Activated CD4-positive, alpha-beta T cell treated with anti-CD3 and anti-CD28 coated beads for 36 hours (primary cell): ENCODE measurements around the gene MISP. TPM values are rescaled to one million over a fixed set of nuclear protein-coding genes. Genes with fewer than 3 reads are reported as not detected.

Experiments
- ATAC-seq: fragments of 200-7000 bp; cut with Tn5 transposase; one replicate; pipeline ENCODE4 v1.10.0; 2021; ENCODE audit warnings: mild to moderate bottlenecking, moderate library complexity
- CTCF ChIA-PET: fragments of 350-600 bp; sonication (Branson Sonifier 250); formaldehyde crosslinking; loops from one replicate; lab custom pipeline; 2021; ENCODE audit warnings: antibody characterized with exemption; lab: Charles Lee
- POLR2A ChIA-PET: fragments of 350-600 bp; sonication (Branson Sonifier 250); formaldehyde crosslinking; loops from one replicate; lab custom pipeline; 2021; ENCODE audit warnings: antibody characterized with exemption, inconsistent platforms; lab: Charles Lee
- DNase-seq: peaks from one replicate; pipeline ENCODE4 v3.0.0-alpha.2; 2020
- H3K27ac Mint-ChIP-seq: one replicate; pipeline ENCODE4 v1.8.0; 2021; ENCODE audit warnings: mixed read lengths
- H3K27me3 Mint-ChIP-seq: one replicate; pipeline ENCODE4 v1.8.0; 2021; ENCODE audit warnings: mixed read lengths
- H3K36me3 Mint-ChIP-seq: one replicate; pipeline ENCODE4 v1.8.0; 2021; ENCODE audit warnings: low read depth, mixed read lengths
- H3K4me1 Mint-ChIP-seq: one replicate; pipeline ENCODE4 v1.8.0; 2021; ENCODE audit warnings: mixed read lengths
- H3K4me3 Mint-ChIP-seq: one replicate; pipeline ENCODE4 v1.8.0; 2021; ENCODE audit warnings: mild to moderate bottlenecking, moderate library complexity, mixed read lengths
- H3K9me3 Mint-ChIP-seq: one replicate; pipeline ENCODE4 v1.8.0; 2021; ENCODE audit warnings: low read depth, mixed read lengths
- intact Hi-C, 2 experiments: fragments of 100-400 bp; cut with DNase I in 1 of 2; cut with micrococcal nuclease in 1 of 2; formaldehyde crosslinking; loops; one replicate each; pipeline versions ENCODE4 v1.14.2 to v1.15.1; 2022 to 2024; cut with DNase I, micrococcal nuclease
- total RNA-seq, 2 experiments: library from RNA; stranded (reverse); gene quantifications; one replicate each; pipeline ENCODE4 v1.2.3, GENCODE V29; 2021

MISP gene
- total RNA-seq, 2 experiments from 2014 or later: 0.07 TPM; not detected in 1

DNA sequence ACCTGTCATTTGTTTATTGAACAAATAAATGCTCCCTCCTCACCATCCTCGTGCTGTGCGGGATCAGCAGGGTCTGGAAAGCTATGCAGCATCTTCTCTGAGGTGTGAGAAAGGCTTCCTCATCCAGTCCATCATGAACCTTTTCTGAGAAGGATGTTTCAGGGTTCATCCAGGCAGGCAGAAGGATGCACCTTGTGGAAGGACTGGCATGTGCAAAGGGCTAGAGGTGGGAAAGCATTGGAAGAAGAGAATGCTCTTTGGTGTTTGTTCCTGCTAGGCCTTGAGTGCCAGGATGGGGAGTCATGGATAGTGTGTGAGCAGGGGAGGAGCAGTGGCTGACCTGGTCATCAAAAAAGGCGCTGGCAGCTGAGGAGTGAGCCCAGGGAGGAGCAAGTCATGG, 35.6 kb upstream of the MISP start:
- Mint-ChIP-seq H3K9me3 (peaks cover 6% of the 10 kb centered on the region), H3K27ac (no peak overlapping the region), H3K4me3 (no peak overlapping the region), H3K36me3 (no peaks in the 10 kb centered on the region), H3K4me1 (no peaks in the 10 kb centered on the region), H3K27me3 (peaks cover 14% of the 10 kb centered on the region)
- no peak for ATAC-seq
- ChIA-PET POLR2A (no interaction called here), CTCF (no interaction called here)
- no peak for DNase-seq
- intact Hi-C loops: no loop called here

DNA sequence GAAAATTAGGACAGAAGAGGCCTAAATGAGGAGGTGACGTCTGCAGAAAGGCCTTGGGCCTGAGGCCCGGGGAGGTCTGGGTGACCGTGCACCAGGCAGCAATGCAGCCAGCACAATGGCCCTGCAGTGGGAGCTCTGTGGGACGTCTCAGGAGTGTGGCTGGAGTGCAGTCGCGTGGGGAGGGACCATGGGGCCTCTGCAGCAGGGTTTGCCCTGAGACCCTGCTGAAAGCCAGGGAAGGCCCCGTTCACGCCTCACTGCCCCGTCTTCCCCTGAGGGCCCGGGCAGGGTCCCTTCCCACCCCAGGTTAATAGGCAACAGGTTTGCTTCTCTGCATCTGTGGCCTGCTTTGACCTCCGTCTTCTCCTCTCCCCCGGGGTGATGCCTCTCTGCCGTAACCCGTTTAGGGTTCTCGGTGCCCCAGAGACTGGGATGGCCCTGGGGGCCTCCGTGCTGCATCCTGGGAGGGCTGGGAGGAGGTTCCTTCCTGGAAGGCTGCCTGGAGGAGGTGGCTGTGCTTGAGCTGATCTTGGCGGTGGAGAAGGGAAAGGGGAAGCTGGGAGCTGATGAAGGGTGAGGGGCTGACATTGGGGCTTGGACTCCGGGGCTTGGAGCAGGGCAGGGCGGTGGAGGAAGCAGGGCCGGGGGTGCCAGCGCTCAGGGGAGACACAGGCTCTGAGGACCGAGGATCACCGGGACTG, 32.5 kb upstream of the MISP start:
- Mint-ChIP-seq H3K36me3 (no peaks in the 10 kb centered on the region), H3K27me3 (peaks cover 15% of the 10 kb centered on the region), H3K4me1 (no peaks in the 10 kb centered on the region), H3K27ac (no peak overlapping the region), H3K9me3 (peaks cover 6% of the 10 kb centered on the region), H3K4me3 (no peak overlapping the region)
- ATAC-seq: no peak
- ChIA-PET CTCF (no interaction called here), POLR2A (no interaction called here)
- intact Hi-C loops: no loop called here
- DNase-seq: no peak

DNA sequence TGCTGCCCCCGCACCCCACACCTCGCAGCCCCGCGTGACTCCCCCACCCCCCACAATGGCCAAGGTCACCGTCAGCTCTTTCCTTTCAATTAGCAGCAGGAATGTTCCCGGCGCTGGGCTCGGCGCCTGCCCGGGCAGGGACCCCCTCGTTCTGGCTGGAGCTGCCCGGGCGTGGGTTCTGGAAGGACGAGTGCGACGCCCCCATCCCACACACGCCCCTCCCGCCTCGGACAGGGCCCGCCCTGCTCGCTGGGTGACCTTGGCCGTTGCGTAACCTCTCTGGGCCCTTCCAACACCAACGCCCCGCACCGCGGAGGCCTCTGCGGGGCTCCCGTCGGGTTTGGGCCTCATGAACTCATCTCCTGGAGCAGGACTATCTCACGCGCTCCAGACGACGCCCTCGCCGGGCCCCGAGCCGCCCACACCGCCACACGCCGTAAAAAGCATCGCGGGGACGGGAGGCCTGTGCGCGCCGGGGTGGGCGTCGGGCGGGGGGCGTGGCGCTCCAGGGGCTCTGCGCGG, 31.9 kb upstream of the MISP start:
- DNase-seq (no peak), ATAC-seq (no peak)
- Mint-ChIP-seq H3K27me3 (peaks cover 15% of the 10 kb centered on the region), H3K4me3 (no peak overlapping the region), H3K27ac (no peak overlapping the region), H3K9me3 (peaks cover 6% of the 10 kb centered on the region), H3K36me3 (no peaks in the 10 kb centered on the region), H3K4me1 (no peaks in the 10 kb centered on the region)
- intact Hi-C loops: no loop called here
- ChIA-PET CTCF (interaction anchor here (0.5 kb wide), 1 partner anchor 22 kb away, joined by 3 read pairs; no protein-coding TSS in a partner anchor), POLR2A (no interaction called here)

DNA sequence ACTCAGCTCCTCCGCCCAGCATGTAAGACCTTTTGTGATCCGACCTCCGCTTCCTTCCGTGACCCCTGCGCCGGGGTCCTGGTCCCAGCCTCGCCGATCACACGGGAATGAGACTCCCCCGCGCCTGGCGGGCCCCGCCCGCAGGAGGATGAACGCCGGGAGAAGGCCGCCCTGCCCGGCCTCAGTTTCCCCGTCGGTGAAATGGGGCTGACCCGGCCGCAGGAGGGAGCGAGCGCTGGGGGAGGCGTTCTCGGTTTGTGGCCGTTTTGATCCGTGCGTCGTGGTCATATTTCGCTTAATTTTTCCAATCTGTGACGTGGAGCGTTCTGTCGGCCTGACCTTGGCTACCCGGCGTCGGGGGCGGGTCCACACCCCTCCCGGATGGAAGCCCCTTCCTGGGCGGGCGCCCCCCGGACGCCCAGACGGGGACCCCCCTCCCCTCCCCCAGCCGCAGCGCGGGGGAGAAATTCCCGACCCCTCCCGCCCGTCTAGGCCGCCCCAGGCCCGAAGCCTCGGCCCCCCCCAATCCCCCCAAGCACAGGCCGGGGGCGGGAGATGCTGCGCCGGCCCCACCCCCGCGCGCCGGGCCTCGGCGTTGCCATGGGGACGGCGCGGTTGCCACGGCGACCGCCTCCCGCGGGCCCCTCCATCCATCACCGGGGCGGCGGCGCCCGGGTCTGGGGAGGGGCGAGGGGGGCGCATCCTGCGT, 31.1 kb upstream of the MISP start:
- no peak for DNase-seq
- no peak overlapping the region for H3K27ac Mint-ChIP-seq
- ATAC-seq: no peak
- no peak overlapping the region for H3K4me3 Mint-ChIP-seq
- CTCF ChIA-PET: interaction anchor here (0.5 kb wide), 1 partner anchor 21 kb away, joined by 3 read pairs; no protein-coding TSS in a partner anchor
- H3K36me3 Mint-ChIP-seq: no peaks in the 10 kb centered on the region
- POLR2A ChIA-PET: no interaction called here
- no peaks in the 10 kb centered on the region for H3K4me1 Mint-ChIP-seq
- intact Hi-C loops: no loop called here
- H3K27me3 Mint-ChIP-seq: peaks cover 15% of the 10 kb centered on the region
- H3K9me3 Mint-ChIP-seq: peaks cover 6% of the 10 kb centered on the region

DNA sequence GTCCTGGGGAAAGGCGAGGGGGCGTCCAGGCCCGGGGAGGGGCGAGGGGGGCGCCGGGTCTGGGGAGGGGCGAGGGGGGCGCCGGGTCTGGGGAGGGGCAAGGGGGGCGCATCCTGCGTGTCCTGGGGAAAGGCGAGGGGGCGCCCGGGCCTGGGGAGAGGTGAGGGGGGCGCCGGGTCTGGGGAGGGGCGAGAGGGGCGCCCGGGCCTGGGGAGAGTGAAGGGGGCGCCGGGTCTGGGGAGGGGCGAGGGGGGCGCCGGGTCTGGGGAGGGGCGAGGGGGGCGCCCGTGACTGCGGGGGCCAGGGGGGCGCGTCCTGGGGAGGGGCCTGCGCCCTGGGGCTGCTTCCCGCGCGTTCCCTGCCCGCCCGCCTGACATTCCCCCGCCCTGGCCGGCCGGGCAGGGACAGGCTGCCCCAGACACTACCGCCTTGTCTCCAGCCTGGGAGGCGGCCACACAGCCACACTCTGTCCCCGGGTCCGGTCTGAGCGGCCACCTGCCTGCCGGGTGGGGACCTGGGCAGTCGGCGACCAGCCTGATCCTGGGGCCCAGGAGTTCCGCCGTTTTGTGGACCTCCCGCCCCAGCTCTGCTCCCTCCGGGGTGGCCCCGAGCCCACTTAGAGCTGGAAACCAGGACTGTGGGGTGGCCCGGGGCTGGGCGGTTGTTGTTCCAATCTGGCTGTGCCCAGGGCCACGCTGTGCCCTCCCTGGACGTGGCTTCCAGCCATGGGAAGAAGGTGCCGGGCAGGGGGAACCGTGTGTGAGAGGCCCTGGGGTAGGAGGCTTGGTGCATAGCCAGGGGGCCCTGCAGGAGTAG, 30.4 kb upstream of the MISP start:
- intact Hi-C loops: no loop called here
- H3K27me3 Mint-ChIP-seq: peaks cover 12% of the 10 kb centered on the region
- ATAC-seq (no peak), DNase-seq (no peak)
- H3K9me3 Mint-ChIP-seq: peaks cover 4% of the 10 kb centered on the region
- CTCF ChIA-PET: no interaction called here
- POLR2A ChIA-PET: no interaction called here
- no peaks in the 10 kb centered on the region for H3K4me1 Mint-ChIP-seq
- H3K4me3 Mint-ChIP-seq: no peak overlapping the region
- H3K36me3 Mint-ChIP-seq: no peaks in the 10 kb centered on the region
- H3K27ac Mint-ChIP-seq: no peak overlapping the region

DNA sequence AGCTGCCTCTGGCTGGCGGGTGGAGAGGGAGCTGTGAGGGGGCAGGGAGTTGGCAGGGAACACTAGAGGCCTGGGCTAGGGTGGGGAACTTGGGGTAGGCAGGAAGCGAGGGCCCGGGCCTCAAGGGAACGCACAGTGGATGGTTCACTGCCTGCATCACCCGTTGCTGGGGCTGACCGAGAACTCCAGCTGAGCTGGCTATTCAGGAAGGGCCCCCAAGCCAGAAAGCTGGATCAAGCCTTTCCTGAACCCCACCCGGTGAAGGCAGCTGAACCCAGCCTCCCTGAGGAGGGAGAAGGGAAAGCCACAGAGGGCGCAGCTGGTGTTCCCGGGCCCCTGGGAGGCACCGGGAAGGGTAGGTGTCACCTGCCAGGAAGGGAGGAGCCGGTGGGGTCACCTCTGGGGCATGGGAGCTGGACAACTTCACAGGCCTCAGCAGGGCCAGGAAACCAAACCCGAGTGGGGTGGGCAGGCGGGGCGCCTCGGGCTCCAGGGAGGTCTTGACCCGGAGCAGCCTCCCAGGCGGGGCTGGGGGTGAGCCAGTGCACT, 28.3 kb upstream of the MISP start:
- H3K27ac Mint-ChIP-seq: no peak overlapping the region
- POLR2A ChIA-PET: no interaction called here
- H3K36me3 Mint-ChIP-seq: no peaks in the 10 kb centered on the region
- peaks cover 12% of the 10 kb centered on the region for H3K27me3 Mint-ChIP-seq
- no peaks in the 10 kb centered on the region for H3K4me1 Mint-ChIP-seq
- CTCF ChIA-PET: no interaction called here
- intact Hi-C loops: no loop called here
- ATAC-seq (no peak), DNase-seq (no peak)
- H3K4me3 Mint-ChIP-seq: no peak overlapping the region
- no peaks in the 10 kb centered on the region for H3K9me3 Mint-ChIP-seq

DNA sequence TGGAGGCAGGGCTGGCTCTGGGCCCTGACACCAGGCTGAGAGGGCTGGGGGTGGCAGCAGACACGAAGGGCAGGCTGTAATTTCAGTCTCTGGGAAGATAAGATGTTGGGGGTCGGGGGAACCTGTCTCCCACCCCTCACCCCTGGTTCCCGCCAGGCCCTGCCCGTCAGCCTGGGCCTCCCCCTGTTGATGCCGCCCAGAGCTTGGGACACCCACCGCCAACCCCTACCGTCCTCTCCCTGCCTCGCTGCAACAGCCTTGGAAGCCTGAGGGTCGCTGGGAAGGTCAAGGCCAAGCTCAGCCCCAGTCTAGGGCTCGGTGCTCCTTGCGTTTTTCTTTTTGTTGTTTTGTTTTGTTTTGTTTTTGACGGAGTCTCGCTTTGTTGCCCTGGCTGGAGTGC, 27.7 kb upstream of the MISP start:
- ATAC-seq: no peak
- Mint-ChIP-seq H3K4me1 (no peaks in the 10 kb centered on the region), H3K4me3 (no peak overlapping the region), H3K27ac (no peak overlapping the region), H3K36me3 (no peaks in the 10 kb centered on the region), H3K9me3 (no peaks in the 10 kb centered on the region), H3K27me3 (peaks cover 9% of the 10 kb centered on the region)
- intact Hi-C loops: no loop called here
- ChIA-PET POLR2A (no interaction called here), CTCF (no interaction called here)
- DNase-seq: no peak

DNA sequence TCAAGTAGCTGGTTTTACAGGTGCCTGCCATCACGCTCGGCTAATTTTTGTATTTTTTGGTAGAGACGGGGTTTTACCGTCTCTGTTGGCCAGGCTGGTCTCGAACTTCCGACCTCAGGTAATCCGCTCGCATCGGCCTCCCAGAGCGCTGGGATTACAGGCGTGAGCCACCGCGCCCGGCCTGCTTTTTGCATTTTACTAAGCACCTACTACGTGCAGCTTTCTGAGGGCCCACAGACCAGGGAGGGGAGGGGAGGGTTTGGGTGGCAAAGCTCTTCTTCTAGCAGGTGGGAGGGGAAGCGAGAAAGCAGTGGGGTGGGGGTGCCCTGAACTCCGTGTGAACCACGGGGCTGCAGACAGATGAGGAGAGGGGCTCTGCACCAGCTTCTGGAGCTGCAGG, 27.2 kb upstream of the MISP start:
- intact Hi-C loops: no loop called here
- ChIA-PET POLR2A (no interaction called here), CTCF (no interaction called here)
- Mint-ChIP-seq H3K27ac (no peak overlapping the region), H3K9me3 (no peaks in the 10 kb centered on the region), H3K4me1 (no peaks in the 10 kb centered on the region), H3K4me3 (no peak overlapping the region), H3K36me3 (no peaks in the 10 kb centered on the region), H3K27me3 (peaks cover 6% of the 10 kb centered on the region)
- DNase-seq (no peak), ATAC-seq (no peak)

DNA sequence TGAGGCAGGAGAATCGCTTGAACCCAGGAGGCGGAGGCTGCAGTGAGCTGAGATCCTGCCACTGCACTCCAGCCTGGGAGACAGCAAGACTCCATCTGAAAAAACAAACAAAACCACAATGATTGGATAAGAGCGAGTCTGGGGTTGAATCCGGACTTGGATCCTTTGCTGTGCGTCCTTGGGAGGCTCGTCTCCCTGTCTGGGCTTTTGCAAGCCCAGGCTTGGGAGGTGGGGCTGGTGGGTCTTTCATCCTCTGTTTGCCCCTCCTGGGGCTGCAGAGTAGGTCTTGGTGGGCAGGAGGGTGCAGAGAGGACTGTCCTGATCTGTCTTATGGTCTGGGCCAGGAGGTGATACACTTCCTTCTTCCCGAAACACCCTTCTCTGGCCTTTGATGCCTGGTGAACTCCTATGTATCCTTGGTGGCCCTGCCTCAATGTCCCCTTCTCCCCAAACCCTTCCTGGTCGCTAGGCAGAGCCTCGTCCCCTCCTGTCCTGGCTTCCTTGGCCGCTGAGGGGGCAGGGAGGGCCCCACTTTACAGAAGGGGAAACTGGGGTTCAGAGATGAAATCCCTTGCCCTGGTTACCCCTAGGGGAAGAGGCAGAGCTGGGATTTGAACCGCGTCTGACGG, 25.3 kb upstream of the MISP start:
- Mint-ChIP-seq H3K4me3 (no peak overlapping the region), H3K27ac (no peak overlapping the region), H3K27me3 (peaks cover 6% of the 10 kb centered on the region), H3K9me3 (no peaks in the 10 kb centered on the region), H3K4me1 (no peaks in the 10 kb centered on the region), H3K36me3 (no peaks in the 10 kb centered on the region)
- POLR2A ChIA-PET: no interaction called here
- CTCF ChIA-PET: interaction anchor here (0.7 kb wide), 1 partner anchor 56 kb away, joined by 3 read pairs; no protein-coding TSS in a partner anchor
- DNase-seq: no peak
- intact Hi-C loops: no loop called here
- no peak for ATAC-seq

DNA sequence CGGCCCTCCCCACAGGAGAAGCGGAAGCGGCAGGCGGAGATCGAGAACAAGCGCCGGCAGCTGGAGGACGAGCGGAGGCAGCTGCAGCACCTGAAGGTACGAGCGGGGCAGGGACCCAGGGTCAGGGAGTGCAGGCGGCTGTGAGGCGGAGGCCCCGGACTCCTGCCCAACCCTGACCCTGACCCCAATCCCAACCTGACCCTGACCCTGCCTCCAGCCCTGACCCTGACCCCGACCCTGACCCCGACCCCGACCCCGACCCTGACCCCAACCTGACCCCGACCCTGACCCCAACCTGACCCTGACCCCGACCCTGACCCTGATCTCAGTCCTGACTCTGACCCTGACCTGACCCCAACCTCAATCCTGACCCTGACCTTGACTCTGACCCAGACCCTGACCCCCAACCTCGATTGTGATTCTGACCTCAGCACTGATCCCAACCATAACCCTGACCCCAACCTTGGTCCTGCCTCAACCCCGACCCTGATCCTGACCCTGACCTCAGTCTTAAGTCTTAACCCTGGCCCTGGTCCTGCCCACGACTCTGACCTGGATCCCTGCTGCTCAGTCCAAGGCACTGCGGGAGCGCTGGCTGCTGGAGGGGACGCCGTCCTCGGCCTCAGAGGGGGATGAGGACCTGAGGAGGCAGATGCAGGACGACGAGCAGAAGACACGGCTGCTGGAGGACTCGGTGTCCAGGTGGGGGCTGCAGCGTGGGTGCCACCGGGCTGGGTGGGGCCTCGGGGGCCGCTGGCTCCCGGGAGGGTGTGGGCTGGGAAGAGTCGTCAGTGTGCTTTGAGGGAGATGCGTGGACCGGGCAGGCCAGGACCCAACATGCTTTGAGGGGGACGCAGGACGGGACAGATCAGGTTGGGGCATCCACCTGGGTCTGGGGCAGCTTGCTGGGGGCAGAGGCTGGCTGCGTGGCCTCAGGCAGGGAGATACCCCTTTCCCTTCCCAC, 23.6 kb upstream of the MISP start:
- intact Hi-C loops: no loop called here
- ChIA-PET POLR2A (no interaction called here), CTCF (no interaction called here)
- Mint-ChIP-seq H3K36me3 (no peaks in the 10 kb centered on the region), H3K27ac (no peak overlapping the region), H3K4me3 (no peak overlapping the region), H3K27me3 (peaks cover 4% of the 10 kb centered on the region), H3K9me3 (no peaks in the 10 kb centered on the region), H3K4me1 (no peaks in the 10 kb centered on the region)
- no peak for ATAC-seq
- no peak for DNase-seq
